ENCODE results near the gene TBC1D22A.

GRCh38 chr22:46842606-46843005, 80.2 kb downstream of the TBC1D22A start:
- TF ChIP-seq CTCF (IDR thresholded peaks at IDR 0.05; ENCODE audit: insufficient read depth, low read depth, low read length) (no peak), EZH2 (IDR thresholded peaks at IDR 0.05; ENCODE audit: insufficient read depth, low read length) (no peak)

All from astrocyte (in vitro differentiated cells and primary cell).